ENCODE data around the gene ATP9B. TPM values are rescaled to one million over a fixed set of nuclear protein-coding genes. Genes with fewer than 3 reads are reported as not detected.

Gene ATP9B
- total RNA-seq, 1 donor from 2014 or later = 50.3 TPM

DNA sequence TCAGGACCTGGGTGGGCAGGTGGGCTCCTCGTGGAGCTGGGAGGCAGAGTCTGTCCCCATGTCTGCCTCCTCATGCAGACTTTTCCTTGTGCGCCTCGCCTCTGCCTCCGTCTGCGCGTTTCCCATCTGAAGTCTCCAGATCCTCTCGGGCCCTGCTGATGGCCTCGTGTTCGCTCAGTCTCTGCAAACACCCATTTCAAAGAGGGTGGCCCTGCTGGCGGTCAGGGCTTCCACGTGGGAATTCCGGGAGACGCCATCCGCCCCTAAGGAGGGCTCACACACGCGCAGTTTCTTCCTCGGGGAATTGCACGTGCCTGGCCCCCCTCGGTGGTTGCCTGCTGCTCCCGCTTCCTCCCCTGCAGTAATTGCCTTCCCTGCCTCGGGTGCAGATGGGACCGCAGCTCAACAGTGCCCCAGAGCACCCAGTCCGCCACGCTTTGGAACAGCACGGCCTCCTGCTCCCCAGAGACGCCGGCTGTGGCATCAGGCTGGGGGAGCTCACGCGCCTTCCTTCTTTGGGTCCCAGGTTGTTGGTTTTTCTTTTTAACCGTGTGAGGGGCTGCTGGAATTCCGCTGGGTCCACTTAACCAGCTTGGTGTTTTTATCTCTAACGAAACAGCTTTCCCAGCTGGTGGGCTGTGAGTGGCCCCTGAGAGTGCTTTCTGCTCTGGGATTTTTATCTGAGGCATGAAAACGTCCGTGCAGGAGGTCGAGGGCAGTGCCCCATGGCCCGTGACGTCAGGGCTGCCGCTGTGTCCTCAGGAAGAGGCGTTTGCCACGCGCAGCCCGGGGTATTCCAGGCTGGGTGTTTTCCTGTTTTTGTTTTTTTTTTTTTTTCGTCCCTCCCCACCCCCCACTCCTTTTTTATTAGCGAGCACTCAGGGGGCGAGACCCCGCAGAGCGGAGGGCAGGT is 342.7 kb downstream of the ATP9B start:
- intact Hi-C loops (cut with DNase I) = no loop called here
- TF ChIP-seq, protein P1, sequence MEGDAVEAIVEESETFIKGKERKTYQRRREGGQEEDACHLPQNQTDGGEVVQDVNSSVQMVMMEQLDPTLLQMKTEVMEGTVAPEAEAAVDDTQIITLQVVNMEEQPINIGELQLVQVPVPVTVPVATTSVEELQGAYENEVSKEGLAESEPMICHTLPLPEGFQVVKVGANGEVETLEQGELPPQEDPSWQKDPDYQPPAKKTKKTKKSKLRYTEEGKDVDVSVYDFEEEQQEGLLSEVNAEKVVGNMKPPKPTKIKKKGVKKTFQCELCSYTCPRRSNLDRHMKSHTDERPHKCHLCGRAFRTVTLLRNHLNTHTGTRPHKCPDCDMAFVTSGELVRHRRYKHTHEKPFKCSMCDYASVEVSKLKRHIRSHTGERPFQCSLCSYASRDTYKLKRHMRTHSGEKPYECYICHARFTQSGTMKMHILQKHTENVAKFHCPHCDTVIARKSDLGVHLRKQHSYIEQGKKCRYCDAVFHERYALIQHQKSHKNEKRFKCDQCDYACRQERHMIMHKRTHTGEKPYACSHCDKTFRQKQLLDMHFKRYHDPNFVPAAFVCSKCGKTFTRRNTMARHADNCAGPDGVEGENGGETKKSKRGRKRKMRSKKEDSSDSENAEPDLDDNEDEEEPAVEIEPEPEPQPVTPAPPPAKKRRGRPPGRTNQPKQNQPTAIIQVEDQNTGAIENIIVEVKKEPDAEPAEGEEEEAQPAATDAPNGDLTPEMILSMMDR (IDR thresholded peaks at IDR 0.05) = no peak
- TF ChIP-seq POLR2AphosphoS5 (IDR thresholded peaks at IDR 0.05; ENCODE audit: insufficient read depth in 1 of 2, low read depth in 1 of 2) (no peak), POLR2A (IDR thresholded peaks at IDR 0.05) (no peak)
- DNase-seq (ENCODE audit: extremely low spot score in 2 of 2) = no peak

DNA sequence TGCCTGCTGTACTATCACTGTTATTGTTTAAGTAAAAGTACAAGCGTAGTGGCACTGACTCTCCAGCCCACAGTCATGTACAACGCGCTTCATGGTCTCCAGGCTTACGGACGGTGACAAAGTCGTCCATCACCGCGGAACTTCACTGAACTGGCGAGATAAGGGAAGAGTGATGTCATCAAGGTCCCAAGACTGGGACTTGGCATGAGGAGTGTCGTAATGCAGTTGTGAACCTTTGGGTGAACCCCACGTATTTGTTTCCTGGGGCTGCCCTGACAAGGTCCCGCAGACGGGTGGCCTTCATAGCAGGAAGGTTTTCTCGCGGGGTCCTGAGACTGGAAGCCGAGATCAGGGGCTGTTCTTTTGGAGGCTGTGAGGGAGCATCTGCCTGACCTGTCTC is 343.8 kb downstream of the ATP9B start:
- H3K9me3 ChIP-seq = no peaks in the 10 kb centered on the region
- H3K36me3 ChIP-seq = peaks cover 0 to 15% of the 10 kb centered on the region in 2 donors
- TF ChIP-seq POLR2A (IDR thresholded peaks at IDR 0.05) = no peak
- TF ChIP-seq, protein P1 (IDR thresholded peaks at IDR 0.05) = no peak
- TF ChIP-seq POLR2AphosphoS5 (IDR thresholded peaks at IDR 0.05; ENCODE audit: insufficient read depth in 1 of 2, low read depth in 1 of 2) = no peak
- no peaks in the 10 kb centered on the region for H3K27me3 ChIP-seq
- peaks cover 5% of the 10 kb centered on the region for H3K4me1 ChIP-seq
- no peak overlapping the region for H3K4me3 ChIP-seq
- DNase-seq (ENCODE audit: extremely low spot score in 2 of 2) = no peak
- intact Hi-C loops (cut with DNase I) = no loop called here
- H3K27ac ChIP-seq = no peak overlapping the region

More for the DNA sequence above, 342.7 kb downstream of the ATP9B start:
- no peak overlapping the region for H3K4me3 ChIP-seq
- no peaks in the 10 kb centered on the region for H3K9me3 ChIP-seq
- peaks cover 0 to 15% of the 10 kb centered on the region in 2 donors for H3K36me3 ChIP-seq
- no peak overlapping the region for H3K27ac ChIP-seq
- H3K4me1 ChIP-seq = peaks cover 5% of the 10 kb centered on the region
- no peaks in the 10 kb centered on the region for H3K27me3 ChIP-seq

DNA sequence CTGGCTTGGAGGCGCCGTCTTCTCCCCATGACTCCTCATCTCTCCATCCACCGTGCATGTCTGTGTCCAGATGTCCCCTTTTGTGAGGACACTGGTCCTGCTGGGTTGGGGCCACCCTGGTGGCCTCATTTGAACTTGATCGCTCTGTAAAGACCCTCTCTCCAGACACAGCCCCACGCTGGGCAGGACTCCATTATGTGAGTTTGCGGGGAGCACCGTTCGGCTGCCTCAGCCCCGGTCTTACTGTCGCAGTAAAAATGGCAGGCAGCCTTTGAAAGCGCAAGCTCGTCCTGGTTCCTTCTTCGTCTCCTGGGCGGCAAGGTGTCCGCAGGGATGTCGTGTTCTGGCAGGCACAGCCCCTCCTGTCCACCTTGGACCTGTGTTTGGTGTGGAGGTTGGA is 344.2 kb downstream of the ATP9B start:
- no peaks in the 10 kb centered on the region for H3K9me3 ChIP-seq
- no peaks in the 10 kb centered on the region for H3K27me3 ChIP-seq
- DNase-seq (ENCODE audit: extremely low spot score in 2 of 2) = no peak
- H3K4me3 ChIP-seq = no peak overlapping the region
- intact Hi-C loops (cut with DNase I) = no loop called here
- peaks cover 0 to 15% of the 10 kb centered on the region in 2 donors for H3K36me3 ChIP-seq
- TF ChIP-seq, protein P1 (IDR thresholded peaks at IDR 0.05) = no peak
- TF ChIP-seq POLR2AphosphoS5 (IDR thresholded peaks at IDR 0.05; ENCODE audit: insufficient read depth in 1 of 2, low read depth in 1 of 2) (no peak), POLR2A (IDR thresholded peaks at IDR 0.05) (no peak)
- no peak overlapping the region for H3K27ac ChIP-seq
- H3K4me1 ChIP-seq = peaks cover 5% of the 10 kb centered on the region

DNA sequence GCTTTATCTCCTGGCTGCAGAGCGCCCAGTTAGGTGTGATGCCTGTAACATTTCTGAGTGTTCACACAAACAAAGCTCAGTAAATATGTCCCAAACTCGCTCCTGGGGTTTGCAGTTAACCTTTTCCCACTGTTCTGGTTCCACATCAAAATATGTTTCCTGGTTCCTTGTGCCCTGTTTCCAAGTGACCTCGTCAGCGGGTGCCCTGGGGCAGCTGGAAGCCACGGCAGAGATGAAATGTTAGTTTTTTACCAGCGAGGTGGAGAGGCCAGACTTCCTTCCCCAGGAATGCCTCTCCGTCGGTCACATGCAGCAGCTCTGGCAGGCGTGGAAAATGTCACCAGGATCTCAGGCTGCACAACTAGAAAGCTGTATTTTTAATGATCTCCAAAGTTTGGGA is 344.7 kb downstream of the ATP9B start:
- Histone ChIP-seq H3K27ac (no peak overlapping the region), H3K4me3 (no peak overlapping the region), H3K9me3 (no peaks in the 10 kb centered on the region), H3K36me3 (peaks cover 0 to 15% of the 10 kb centered on the region in 2 donors), H3K27me3 (no peaks in the 10 kb centered on the region), H3K4me1 (peaks cover 5% of the 10 kb centered on the region)
- TF ChIP-seq POLR2A (IDR thresholded peaks at IDR 0.05) (no peak), POLR2AphosphoS5 (IDR thresholded peaks at IDR 0.05; ENCODE audit: insufficient read depth in 1 of 2, low read depth in 1 of 2) (peak in 1 of 2 donors; percentile 14)
- DNase-seq (ENCODE audit: extremely low spot score in 2 of 2) = no peak
- intact Hi-C loops (cut with DNase I) = no loop called here

DNA sequence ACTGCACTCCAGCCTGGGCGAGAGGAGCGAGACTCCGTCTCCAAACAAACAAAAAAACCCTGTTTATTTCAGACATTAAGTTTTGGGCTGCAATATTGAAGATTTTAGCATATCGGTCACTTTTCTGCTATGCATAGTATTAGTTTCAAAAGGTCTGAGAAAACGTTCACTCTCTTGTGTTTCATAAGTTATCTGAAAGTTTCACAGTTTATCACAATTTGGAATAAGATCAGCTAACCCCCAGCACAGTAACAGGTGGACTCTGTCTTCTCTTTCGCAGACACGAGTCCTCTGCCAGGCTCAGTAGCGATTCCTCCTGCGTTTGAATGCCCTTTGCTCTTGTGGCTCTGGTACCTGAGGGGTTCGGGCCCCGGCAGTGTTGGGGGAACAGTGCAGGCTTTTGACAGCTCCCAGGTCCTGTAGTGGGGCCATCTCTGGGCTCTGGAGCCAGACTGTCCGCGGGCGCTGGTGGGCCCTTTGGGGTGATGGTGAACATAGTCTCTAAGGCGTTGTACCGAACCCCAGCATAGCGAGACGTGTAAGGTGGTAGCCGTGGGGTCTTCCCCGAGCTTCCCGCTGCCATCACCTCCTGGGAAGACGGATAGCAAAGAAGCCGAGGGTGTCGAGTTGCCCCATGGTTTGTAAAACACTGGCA is 347.0 kb downstream of the ATP9B start:
- intact Hi-C loops (cut with DNase I) = no loop called here
- Histone ChIP-seq H3K27ac (no peak overlapping the region), H3K36me3 (peaks cover 0 to 7% of the 10 kb centered on the region in 2 donors)

More for the DNA sequence above, 347.0 kb downstream of the ATP9B start:
- Histone ChIP-seq H3K4me3 (no peak overlapping the region), H3K9me3 (no peaks in the 10 kb centered on the region), H3K27me3 (no peaks in the 10 kb centered on the region), H3K4me1 (peaks cover 5% of the 10 kb centered on the region)
- no peak for DNase-seq (ENCODE audit: extremely low spot score in 2 of 2)
- TF ChIP-seq POLR2A (IDR thresholded peaks at IDR 0.05) (no peak), POLR2AphosphoS5 (IDR thresholded peaks at IDR 0.05; ENCODE audit: insufficient read depth in 1 of 2, low read depth in 1 of 2) (no peak)
- TF ChIP-seq, protein P1 (IDR thresholded peaks at IDR 0.05) = no peak

All from vagina (tissue), 2 donors.